Fibroblast of lung (primary cell): ENCODE results near the gene SPAG9. TPM values are rescaled to one million over a fixed set of nuclear protein-coding genes. Genes with fewer than 3 reads are reported as not detected.

ENCODE experiments used
- DNase-seq, 2 donors: peaks; one replicate each; pipeline versions ENCODE4 v3.0.0 to v3.0.0-alpha.2; 2010; ENCODE audit warnings: low read depth in 2 of 2
- H2AFZ ChIP-seq: 2 replicates; pipeline ENCODE4 v1.5.1; 2012; ENCODE audit warnings: low read length, control low read depth, inconsistent platforms
- H3K27ac ChIP-seq: 2 replicates; pipeline ENCODE4 v1.5.1; 2011; ENCODE audit warnings: low read length, control low read depth; ENCODE audit not compliant: insufficient read depth
- H3K27me3 ChIP-seq: 2 replicates; pipeline ENCODE4 v1.5.1; 2011; ENCODE audit warnings: mild to moderate bottlenecking, low read length; ENCODE audit not compliant: control insufficient read depth, insufficient read depth
- H3K36me3 ChIP-seq: 2 replicates; pipeline ENCODE4 v1.5.1; 2011; ENCODE audit warnings: low read length; ENCODE audit not compliant: control insufficient read depth, insufficient read depth
- H3K4me1 ChIP-seq: 2 replicates; pipeline ENCODE4 v1.5.1; 2011; ENCODE audit warnings: low read length; ENCODE audit not compliant: control insufficient read depth, insufficient read depth; ENCODE audit errors: extremely low read depth
- H3K4me2 ChIP-seq: 2 replicates; pipeline ENCODE4 v1.5.1; 2011; ENCODE audit warnings: low read length, control low read depth; ENCODE audit not compliant: insufficient read depth; ENCODE audit errors: extremely low read depth
- H3K4me3 ChIP-seq, 4 experiments: fragments of 200-600 bp in 1 of 4; sonication (generic) in 1 of 4; replicated peaks in 1 of 4; 2 replicates each; pipeline ENCODE4 v1.5.1; 2011 to 2016; ENCODE audit warnings: low read length in 4 of 4, low read depth in 3 of 4, mild to moderate bottlenecking in 3 of 4, control low read depth in 2 of 4, inconsistent platforms in 1 of 4, mixed read lengths in 1 of 4; ENCODE audit not compliant: insufficient read depth in 1 of 4; ENCODE audit errors: control extremely low read depth in 1 of 4
- H3K79me2 ChIP-seq: 2 replicates; pipeline ENCODE4 v1.5.1; 2012; ENCODE audit warnings: mild to moderate bottlenecking, low read length, inconsistent platforms; ENCODE audit not compliant: control insufficient read depth, insufficient read depth
- H3K9ac ChIP-seq: 2 replicates; pipeline ENCODE4 v1.5.1; 2011; ENCODE audit warnings: mild to moderate bottlenecking, low read length, control low read depth; ENCODE audit not compliant: insufficient read depth
- H3K9me3 ChIP-seq: 2 replicates; pipeline ENCODE4 v1.5.1; 2012; ENCODE audit warnings: low read depth, low read length; ENCODE audit not compliant: control insufficient read depth, insufficient read depth
- H4K20me1 ChIP-seq: 2 replicates; pipeline ENCODE4 v1.5.1; 2011; ENCODE audit warnings: low read length; ENCODE audit not compliant: control insufficient read depth, insufficient read depth; ENCODE audit errors: extremely low read depth
- CTCF ChIP-seq, 2 donors: IDR thresholded peaks in 1 of 2; conservative IDR thresholded peaks in 1 of 2; 1 replicate in 1 of 2; 2 replicates in 1 of 2; pipeline ENCODE4 v1.5.1; 2011 to 2012; ENCODE audit warnings: low read length in 2 of 2, control low read depth in 1 of 2, inconsistent platforms in 1 of 2, low read depth in 1 of 2, mild to moderate bottlenecking in 1 of 2
- EZH2 ChIP-seq: IDR thresholded peaks from 2 replicates; pipeline ENCODE4 v1.5.1; 2012; ENCODE audit warnings: low read length, control low read depth, mild to moderate bottlenecking; ENCODE audit errors: missing control alignments
- polyA plus RNA-seq, 2 donors: library from polyadenylated mRNA; depleted of rRNA in 1 of 2; stranded (reverse) in 1 of 2; unstranded in 1 of 2; fragments of >200 nt; gene quantifications; 2 replicates each; pipeline ENCODE4 v1.2.1, GENCODE V29; 2011 to 2012; ENCODE audit warnings: missing spikeins in 1 of 2
- total RNA-seq: library from RNA; depleted of rRNA; stranded (reverse); fragments of >200 nt; gene quantifications from 2 replicates; pipeline ENCODE4 v1.2.1, GENCODE V29; 2014

The SPAG9 gene
- total and polyA plus RNA-seq, 2 donors (not counting 1 experiment from before 2014, with no cell fraction given) = 49.8 to 126 TPM

- no peak overlapping the region for H3K4me3 ChIP-seq
- H3K27ac ChIP-seq = no peak overlapping the region
- H3K36me3 ChIP-seq = no peaks in the 10 kb centered on the region
- H3K9ac ChIP-seq = no peak overlapping the region
- H4K20me1 ChIP-seq = no peaks in the 10 kb centered on the region
- no peaks in the 10 kb centered on the region for H3K9me3 ChIP-seq
- peaks cover 5% of the 10 kb centered on the region for H3K4me1 ChIP-seq
- H3K4me2 ChIP-seq = no peak overlapping the region
- DNase-seq = no peak
- TF ChIP-seq CTCF (conservative IDR thresholded peaks at IDR 0.05 in 1 of 2, IDR thresholded peaks at IDR 0.05 in 1 of 2; ENCODE audit: low read depth in 1 of 2, low read length in 2 of 2) = no peak
- no peak for TF ChIP-seq EZH2
- no peaks in the 10 kb centered on the region for H3K79me2 ChIP-seq
- H2AFZ ChIP-seq = no peak overlapping the region
- H3K27me3 ChIP-seq = no peaks in the 10 kb centered on the region
Measured at GRCh38 chr17:50939542-50939794, 181.2 kb downstream of the SPAG9 start.

GRCh38 chr17:50938821-50939541 lies 181.7 kb downstream of the SPAG9 start:
- no peaks in the 10 kb centered on the region for H3K27me3 ChIP-seq
- no peak overlapping the region for H2AFZ ChIP-seq
- no peak overlapping the region for H3K4me2 ChIP-seq
- TF ChIP-seq CTCF (conservative IDR thresholded peaks at IDR 0.05 in 1 of 2, IDR thresholded peaks at IDR 0.05 in 1 of 2; ENCODE audit: low read depth in 1 of 2, low read length in 2 of 2) = no peak
- no peaks in the 10 kb centered on the region for H3K9me3 ChIP-seq
- no peaks in the 10 kb centered on the region for H3K79me2 ChIP-seq
- H3K4me3 ChIP-seq = no peak overlapping the region
- H3K9ac ChIP-seq = no peak overlapping the region
- peaks cover under 1% of the 10 kb centered on the region for H3K4me1 ChIP-seq
- DNase-seq = no peak
- H3K27ac ChIP-seq = no peak overlapping the region
- H4K20me1 ChIP-seq = no peaks in the 10 kb centered on the region
- no peaks in the 10 kb centered on the region for H3K36me3 ChIP-seq

- TF ChIP-seq CTCF (conservative IDR thresholded peaks at IDR 0.05 in 1 of 2, IDR thresholded peaks at IDR 0.05 in 1 of 2; ENCODE audit: low read depth in 1 of 2, low read length in 2 of 2) (no peak), EZH2 (no peak)
- no peaks in the 10 kb centered on the region for H3K36me3 ChIP-seq
- H3K9ac ChIP-seq = no peak overlapping the region
- no peak overlapping the region for H3K27ac ChIP-seq
- H3K4me2 ChIP-seq = no peak overlapping the region
- DNase-seq = no peak
- H3K27me3 ChIP-seq = no peaks in the 10 kb centered on the region
- H3K79me2 ChIP-seq = no peaks in the 10 kb centered on the region
- H2AFZ ChIP-seq = no peak overlapping the region
- H3K4me3 ChIP-seq = no peak overlapping the region
- peaks cover 7% of the 10 kb centered on the region for H3K4me1 ChIP-seq
- no peaks in the 10 kb centered on the region for H3K9me3 ChIP-seq
- no peaks in the 10 kb centered on the region for H4K20me1 ChIP-seq
Measured at GRCh38 chr17:50935996-50936266, 184.7 kb downstream of the SPAG9 start.
